ENCODE measurements around the gene LETMD1.

DNA sequence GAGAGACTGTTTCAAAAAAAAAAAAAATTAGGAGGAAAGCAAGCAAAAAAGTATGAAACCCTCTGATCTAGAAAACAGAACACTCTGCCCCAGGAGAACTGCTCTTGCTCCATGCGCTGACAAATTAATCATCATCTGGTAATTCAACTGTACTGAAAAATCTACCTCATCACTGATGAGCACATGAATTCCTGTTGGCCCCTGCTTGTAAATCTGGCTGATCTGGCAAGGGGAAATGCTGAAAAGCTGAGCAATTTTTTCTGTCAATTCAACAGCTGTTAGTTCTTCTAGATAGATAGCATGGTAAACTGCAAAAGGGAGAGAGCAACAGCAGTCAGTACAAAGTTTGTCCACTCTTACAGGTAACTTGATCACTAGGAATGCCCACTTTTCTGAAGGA is 50.5 kb downstream of the LETMD1 start:
- no peak for TF ChIP-seq POLR2A (IDR thresholded peaks at IDR 0.05)
- TF ChIP-seq, protein P1, sequence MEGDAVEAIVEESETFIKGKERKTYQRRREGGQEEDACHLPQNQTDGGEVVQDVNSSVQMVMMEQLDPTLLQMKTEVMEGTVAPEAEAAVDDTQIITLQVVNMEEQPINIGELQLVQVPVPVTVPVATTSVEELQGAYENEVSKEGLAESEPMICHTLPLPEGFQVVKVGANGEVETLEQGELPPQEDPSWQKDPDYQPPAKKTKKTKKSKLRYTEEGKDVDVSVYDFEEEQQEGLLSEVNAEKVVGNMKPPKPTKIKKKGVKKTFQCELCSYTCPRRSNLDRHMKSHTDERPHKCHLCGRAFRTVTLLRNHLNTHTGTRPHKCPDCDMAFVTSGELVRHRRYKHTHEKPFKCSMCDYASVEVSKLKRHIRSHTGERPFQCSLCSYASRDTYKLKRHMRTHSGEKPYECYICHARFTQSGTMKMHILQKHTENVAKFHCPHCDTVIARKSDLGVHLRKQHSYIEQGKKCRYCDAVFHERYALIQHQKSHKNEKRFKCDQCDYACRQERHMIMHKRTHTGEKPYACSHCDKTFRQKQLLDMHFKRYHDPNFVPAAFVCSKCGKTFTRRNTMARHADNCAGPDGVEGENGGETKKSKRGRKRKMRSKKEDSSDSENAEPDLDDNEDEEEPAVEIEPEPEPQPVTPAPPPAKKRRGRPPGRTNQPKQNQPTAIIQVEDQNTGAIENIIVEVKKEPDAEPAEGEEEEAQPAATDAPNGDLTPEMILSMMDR (IDR thresholded peaks at IDR 0.05) = no peak
